ENCODE measurements around the gene ST6GALNAC5. TPM values are rescaled to one million over a fixed set of nuclear protein-coding genes. Genes with fewer than 3 reads are reported as not detected.

The ST6GALNAC5 gene
- polyA plus RNA-seq, 3 donors: not detected

DNA sequence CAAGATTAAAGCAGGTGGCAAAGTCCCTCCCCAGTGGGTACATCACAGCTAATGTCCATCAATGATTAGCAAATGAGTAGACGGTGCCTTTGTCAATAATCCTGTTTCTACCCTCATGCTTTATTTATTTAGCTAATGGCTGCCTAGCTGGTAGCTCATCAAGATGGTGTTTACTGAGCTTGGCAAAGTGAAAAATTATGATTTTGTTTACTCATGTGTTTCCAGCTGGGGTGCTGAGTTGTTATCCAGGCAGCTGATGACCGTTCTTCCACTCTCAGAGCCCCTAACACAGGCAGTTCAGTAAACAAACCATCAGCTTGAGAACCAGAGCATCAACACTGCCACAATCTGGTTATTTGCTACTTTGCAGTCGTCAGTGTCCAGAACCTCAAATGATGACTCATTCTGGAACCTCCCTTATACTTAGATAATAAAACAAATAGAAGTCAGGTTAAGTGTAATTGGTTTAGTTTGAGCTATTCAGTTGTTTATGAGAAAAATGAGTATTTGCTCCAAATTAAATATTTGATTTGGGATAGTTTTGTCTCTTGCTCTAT, 163.9 kb downstream of the ST6GALNAC5 start:
- Mint-ChIP-seq H3K27ac (no peak overlapping the region), H3K4me3 (no peak overlapping the region), H3K27me3 (ENCODE audit: low read depth in 3 of 3) (peaks cover 4 to 6% (median 4%) of the 10 kb centered on the region in 3 donors), H3K9me3 (peaks cover 0 to 2% (median 0%) of the 10 kb centered on the region in 7 donors), H3K4me1 (no peaks in the 10 kb centered on the region), H3K36me3 (no peaks in the 10 kb centered on the region)
- Histone ChIP-seq H4K20me1 (ENCODE audit: insufficient read depth, low read length) (no peaks in the 10 kb centered on the region), H3K79me2 (ENCODE audit: insufficient read depth, low read length) (no peaks in the 10 kb centered on the region), H3K9ac (ENCODE audit: insufficient read depth, low read length, poor library complexity, severe bottlenecking) (no peak overlapping the region), H3K4me3 (replicated peaks in 1 of 3; ENCODE audit: low read depth in 2 of 3, low read length in 3 of 3) (no peak overlapping the region), H3K4me1 (ENCODE audit: control insufficient read depth in 1 of 2, insufficient read depth in 2 of 2, low read length in 2 of 2) (no peaks in the 10 kb centered on the region), H3K27ac (ENCODE audit: low read depth in 1 of 2, low read length in 2 of 2) (no peak overlapping the region), H3K4me2 (replicated peaks; ENCODE audit: extremely low read depth, low read length, poor library complexity, severe bottlenecking) (no peak overlapping the region), H3K9me3 (replicated peaks in 1 of 2; ENCODE audit: control insufficient read depth in 1 of 2, insufficient read depth in 1 of 2, low read length in 2 of 2) (no peaks in the 10 kb centered on the region), H3K27me3 (ENCODE audit: control insufficient read depth in 2 of 2, insufficient read depth in 2 of 2, low read length in 2 of 2) (no peaks in the 10 kb centered on the region), H3K36me3 (replicated peaks in 1 of 2; ENCODE audit: control insufficient read depth in 1 of 2, insufficient read depth in 2 of 2, low read length in 2 of 2) (no peaks in the 10 kb centered on the region), H2AFZ (ENCODE audit: insufficient read depth, low read depth, low read length, poor library complexity, severe bottlenecking) (no peak overlapping the region)
- WGBS (ENCODE audit: insufficient coverage): 83% methylated on average over 1 of the region's 3 CpGs
- TF ChIP-seq, protein P1, sequence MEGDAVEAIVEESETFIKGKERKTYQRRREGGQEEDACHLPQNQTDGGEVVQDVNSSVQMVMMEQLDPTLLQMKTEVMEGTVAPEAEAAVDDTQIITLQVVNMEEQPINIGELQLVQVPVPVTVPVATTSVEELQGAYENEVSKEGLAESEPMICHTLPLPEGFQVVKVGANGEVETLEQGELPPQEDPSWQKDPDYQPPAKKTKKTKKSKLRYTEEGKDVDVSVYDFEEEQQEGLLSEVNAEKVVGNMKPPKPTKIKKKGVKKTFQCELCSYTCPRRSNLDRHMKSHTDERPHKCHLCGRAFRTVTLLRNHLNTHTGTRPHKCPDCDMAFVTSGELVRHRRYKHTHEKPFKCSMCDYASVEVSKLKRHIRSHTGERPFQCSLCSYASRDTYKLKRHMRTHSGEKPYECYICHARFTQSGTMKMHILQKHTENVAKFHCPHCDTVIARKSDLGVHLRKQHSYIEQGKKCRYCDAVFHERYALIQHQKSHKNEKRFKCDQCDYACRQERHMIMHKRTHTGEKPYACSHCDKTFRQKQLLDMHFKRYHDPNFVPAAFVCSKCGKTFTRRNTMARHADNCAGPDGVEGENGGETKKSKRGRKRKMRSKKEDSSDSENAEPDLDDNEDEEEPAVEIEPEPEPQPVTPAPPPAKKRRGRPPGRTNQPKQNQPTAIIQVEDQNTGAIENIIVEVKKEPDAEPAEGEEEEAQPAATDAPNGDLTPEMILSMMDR (IDR thresholded peaks at IDR 0.05): no peak
- DNase-seq: no peak
- intact Hi-C loops (cut with micrococcal nuclease): no loop called here

DNA sequence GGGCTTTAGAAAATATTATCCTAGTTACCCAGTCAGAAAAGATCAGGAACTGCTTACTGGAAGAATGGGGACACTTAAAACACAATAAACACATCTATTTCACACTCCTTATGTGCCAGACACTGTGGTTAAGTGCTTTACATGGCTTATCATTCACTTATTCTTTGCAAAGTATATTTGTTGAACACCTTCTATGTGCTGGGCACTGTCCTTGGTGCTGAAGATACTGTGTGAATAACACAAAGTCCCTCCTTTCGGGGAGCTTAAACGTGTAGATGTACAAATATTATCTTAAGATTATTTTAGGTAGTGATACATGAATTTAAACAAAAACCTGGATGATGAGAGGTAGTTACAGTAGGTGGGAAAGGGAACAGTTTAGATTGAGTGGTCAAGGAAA, 169.3 kb downstream of the ST6GALNAC5 start:
- Mint-ChIP-seq H3K9me3 (peaks cover 0 to 6% (median 3%) of the 10 kb centered on the region in 7 donors), H3K4me1 (peaks cover 4% of the 10 kb centered on the region), H3K4me3 (no peak overlapping the region), H3K36me3 (no peaks in the 10 kb centered on the region), H3K27me3 (ENCODE audit: low read depth in 3 of 3) (peaks cover 2 to 3% (median 2%) of the 10 kb centered on the region in 3 donors), H3K27ac (no peak overlapping the region)
- Histone ChIP-seq H3K27ac (ENCODE audit: low read depth in 1 of 2, low read length in 2 of 2) (no peak overlapping the region), H3K9ac (ENCODE audit: insufficient read depth, low read length, poor library complexity, severe bottlenecking) (no peak overlapping the region), H3K4me1 (ENCODE audit: control insufficient read depth in 1 of 2, insufficient read depth in 2 of 2, low read length in 2 of 2) (no peaks in the 10 kb centered on the region), H4K20me1 (ENCODE audit: insufficient read depth, low read length) (no peaks in the 10 kb centered on the region), H3K36me3 (replicated peaks in 1 of 2; ENCODE audit: control insufficient read depth in 1 of 2, insufficient read depth in 2 of 2, low read length in 2 of 2) (no peaks in the 10 kb centered on the region), H3K4me2 (replicated peaks; ENCODE audit: extremely low read depth, low read length, poor library complexity, severe bottlenecking) (no peak overlapping the region), H3K79me2 (ENCODE audit: insufficient read depth, low read length) (no peaks in the 10 kb centered on the region), H3K9me3 (replicated peaks in 1 of 2; ENCODE audit: control insufficient read depth in 1 of 2, insufficient read depth in 1 of 2, low read length in 2 of 2) (no peaks in the 10 kb centered on the region), H3K27me3 (ENCODE audit: control insufficient read depth in 2 of 2, insufficient read depth in 2 of 2, low read length in 2 of 2) (no peaks in the 10 kb centered on the region), H3K4me3 (replicated peaks in 1 of 3; ENCODE audit: low read depth in 2 of 3, low read length in 3 of 3) (no peak overlapping the region), H2AFZ (ENCODE audit: insufficient read depth, low read depth, low read length, poor library complexity, severe bottlenecking) (no peak overlapping the region)
- DNase-seq: no peak
- TF ChIP-seq, protein P1 (IDR thresholded peaks at IDR 0.05): no peak
- WGBS (ENCODE audit: insufficient coverage): no CpG with 5 or more reads among the region's 2 CpGs
- intact Hi-C loops (cut with micrococcal nuclease): no loop called here
